ENCODE results near the gene LRIG1. TPM values are rescaled to one million over a fixed set of nuclear protein-coding genes. Genes with fewer than 3 reads are reported as not detected.

The LRIG1 gene
- total and polyA plus RNA-seq, 9 of the 15 experiments (the other 6 are each of a cell fraction or from before 2014, with no cell fraction given): 0.05 to 0.38 (median 0.13) TPM; not detected in 3

DNA sequence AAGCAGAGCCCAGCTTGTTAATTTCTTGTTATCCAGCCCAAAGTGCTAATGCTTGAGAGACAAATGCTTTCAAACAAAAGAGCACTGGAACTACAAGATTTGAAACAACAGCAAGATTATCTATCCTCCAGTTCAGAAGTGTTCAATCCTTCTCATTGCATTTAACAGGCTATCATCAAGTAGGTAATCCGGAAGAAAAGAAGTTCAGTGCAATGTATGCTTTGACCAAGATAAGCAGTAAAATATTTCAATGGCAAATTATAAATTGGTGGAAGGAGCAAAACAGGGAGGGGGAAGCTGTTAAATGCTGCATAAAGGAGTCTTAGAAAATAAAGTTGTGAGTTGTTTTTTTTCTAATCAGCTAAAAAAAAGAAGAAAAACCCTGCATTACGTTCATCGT, 8.8 kb downstream of the LRIG1 start:
- no peak overlapping the region for H3K4me2 ChIP-seq (ENCODE audit: insufficient read depth, low read length)
- WGBS (ENCODE audit: insufficient coverage, low coverage, missing lambda C conversion rate): 0% methylated on average over 3 of the region's 3 CpGs
- H2AFZ ChIP-seq (ENCODE audit: low read depth, low read length): no peak overlapping the region
- peaks cover 0 to 3% of the 10 kb centered on the region in 2 experiments; a peak in 1 of 5 replicates for H3K27me3 ChIP-seq (ENCODE audit: control insufficient read depth in 2 of 2, insufficient read depth in 2 of 2, low read length in 2 of 2)
- TF ChIP-seq CREB1 (IDR thresholded peaks at IDR 0.05) (no peak), CREB1 (CRISPR knock-in tag; IDR thresholded peaks at IDR 0.05) (no peak), HNRNPUL1 (IDR thresholded peaks at IDR 0.05; ENCODE audit: low read length) (no peak), MTA3 (IDR thresholded peaks at IDR 0.05; ENCODE audit: borderline replicate concordance) (no peak), XRCC4 (IDR thresholded peaks at IDR 0.05; ENCODE audit: extremely low read depth, insufficient read depth, insufficient read length) (no peak), THRB (CRISPR knock-in tag; conservative IDR thresholded peaks at IDR 0.05) (no peak), ZBTB1 (CRISPR knock-in tag; IDR thresholded peaks at IDR 0.05; ENCODE audit: borderline replicate concordance, low read depth) (no peak), CC2D1A (IDR thresholded peaks at IDR 0.05) (no peak)
- CTCF ChIA-PET (ENCODE audit: low intra/inter-chr PET ratio): no interaction called here
- no peak overlapping the region for H3K4me3 ChIP-seq
- POLR2A ChIA-PET: no interaction called here
- FAIRE-seq (no peak), ATAC-seq (no peak), DNase-seq (ENCODE audit: extremely low read depth in 1 of 4, low spot score in 3 of 4) (no peak)
- H4K20me1 ChIP-seq (replicated peaks; ENCODE audit: control insufficient read depth, insufficient read depth, low read length): no peaks in the 10 kb centered on the region
- H3K9me1 ChIP-seq (ENCODE audit: control insufficient read depth, insufficient read depth, low read length): no peaks in the 10 kb centered on the region
- no peaks in the 10 kb centered on the region for H3K36me3 ChIP-seq (ENCODE audit: control insufficient read depth, insufficient read depth, low read length)
- in situ Hi-C loops (cut with MboI) (no loop called here), intact Hi-C loops (cut with micrococcal nuclease) (no loop called here)
- no peaks in the 10 kb centered on the region for H3K79me2 ChIP-seq (ENCODE audit: control insufficient read depth, insufficient read depth, low read length)
- no peaks in the 10 kb centered on the region for H3K4me1 ChIP-seq (replicated peaks in 1 of 2; ENCODE audit: control insufficient read depth in 2 of 2, insufficient read depth in 2 of 2, low read length in 2 of 2)
- H3K27ac ChIP-seq (ENCODE audit: extremely low read depth, low read depth, low read length): no peak overlapping the region
- BruUV-seq (replicated peaks): no TSS peak
- no peak overlapping the region for H3K9ac ChIP-seq (ENCODE audit: insufficient read depth in 1 of 2, low read depth in 2 of 2, low read length in 2 of 2)
- no peaks in the 10 kb centered on the region for H3K9me3 ChIP-seq (replicated peaks; ENCODE audit: control insufficient read depth, insufficient read depth, low read depth, low read length)
